LNCaP clone FGC (cell line): ENCODE measurements around the gene MEGF11.

Experiments used
- DNase-seq: peaks from one replicate; pipeline ENCODE4 v3.0.0-alpha.2; 2011; ENCODE audit warnings: low read depth
- H3K4me3 ChIP-seq: 2 replicates; pipeline ENCODE4 v1.5.1; 2011; ENCODE audit warnings: mild to moderate bottlenecking, low read depth, low read length, control low read depth
- CTCF ChIP-seq: IDR thresholded peaks from 2 replicates; pipeline ENCODE4 v1.5.1; 2012; ENCODE audit warnings: mild to moderate bottlenecking; ENCODE audit not compliant: control insufficient read depth, insufficient read depth; ENCODE audit errors: extremely low read depth

MEGF11 gene

GRCh38 chr15:66039117-66039871 is 214.3 kb downstream of the MEGF11 start:
- DNase-seq, result no peak
- no peak for TF ChIP-seq CTCF
- H3K4me3 ChIP-seq, result no peak overlapping the region

GRCh38 chr15:66038387-66039116 is 215.0 kb downstream of the MEGF11 start:
- no peak overlapping the region for H3K4me3 ChIP-seq
- no peak for DNase-seq
- no peak for TF ChIP-seq CTCF

- no peak overlapping the region for H3K4me3 ChIP-seq
- DNase-seq, result no peak
- no peak for TF ChIP-seq CTCF
Measured at GRCh38 chr15:66036859-66037258, 216.7 kb downstream of the MEGF11 start.

- DNase-seq, result no peak
- no peak for TF ChIP-seq CTCF
- H3K4me3 ChIP-seq, result no peak overlapping the region
Measured at GRCh38 chr15:66035901-66036300, 217.6 kb downstream of the MEGF11 start.

GRCh38 chr15:66033143-66033542 is 220.4 kb downstream of the MEGF11 start:
- no peak overlapping the region for H3K4me3 ChIP-seq
- no peak for DNase-seq
- TF ChIP-seq CTCF, result no peak

GRCh38 chr15:66032006-66032405 is 221.5 kb downstream of the MEGF11 start:
- TF ChIP-seq CTCF, result no peak
- H3K4me3 ChIP-seq, result no peak overlapping the region
- DNase-seq, result no peak
